SU-DHL-6 (cell line): ENCODE measurements around the gene TMEM247.

ENCODE experiments used
- CTCF ChIP-seq: fragments of 200-600 bp; sonication (generic); IDR thresholded peaks from one replicate; pipeline ENCODE4 v1.5.1; 2017; ENCODE audit warnings: antibody characterized with exemption, mild to moderate bottlenecking, low read length, moderate library complexity; ENCODE audit not compliant: insufficient read depth, poor library complexity, severe bottlenecking
- EZH2phosphoT487 ChIP-seq: fragments of 200-600 bp; sonication (generic), shearing (Covaris generic); conservative IDR thresholded peaks from 2 replicates; pipeline ENCODE4 v1.6.1; 2018; ENCODE audit warnings: mild to moderate bottlenecking, antibody characterized with exemption, low read length, moderate library complexity, mixed read lengths

DNA sequence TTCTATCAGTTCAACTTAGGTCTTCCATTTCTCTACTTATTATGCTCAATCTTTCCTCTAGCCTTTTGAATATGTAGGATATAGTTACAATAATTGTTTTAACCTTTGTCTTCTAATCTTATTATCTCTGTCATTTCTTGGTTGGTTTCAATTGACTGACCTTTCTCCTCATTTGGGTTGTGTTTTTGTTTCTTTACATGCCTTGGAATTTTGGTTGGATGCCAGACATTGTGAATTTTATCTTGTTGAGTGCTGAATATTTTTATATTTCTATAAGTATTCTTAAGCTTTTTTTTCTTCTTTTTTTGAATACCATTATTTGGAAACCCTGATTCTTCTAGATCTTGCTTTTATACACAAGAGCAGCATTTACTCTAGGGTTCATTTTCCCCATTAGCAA lies 30.7 kb upstream of the TMEM247 start:
- TF ChIP-seq CTCF, result no peak
- TF ChIP-seq EZH2phosphoT487, result no peak
